ENCODE data around the gene TECPR1. TPM values are rescaled to one million over a fixed set of nuclear protein-coding genes. Genes with fewer than 3 reads are reported as not detected.

The TECPR1 gene
- total and polyA plus RNA-seq, 2 of the 4 experiments (the other 2 are of a cell fraction) = 11.5 to 14.7 TPM

GRCh38 chr7:98248156-98248555 is 3.9 kb downstream of the TECPR1 start:
- ATAC-seq (ENCODE audit: low read depth) (no peak), DNase-seq (no peak)
- H3K36me3 ChIP-seq (ENCODE audit: control insufficient read depth, insufficient read depth, low read length) = peaks cover 13% of the 10 kb centered on the region; the same call in 1 of the 2 replicates
- no peak overlapping the region for H3K14ac ChIP-seq (replicated peaks; ENCODE audit: low read depth, low read length)
- no peak overlapping the region for H4K91ac ChIP-seq (ENCODE audit: insufficient read depth, low read depth, low read length)
- H3K4ac ChIP-seq (ENCODE audit: low read depth, low read length) = no peak overlapping the region
- dilution Hi-C loops (cut with HindIII; ENCODE audit: low sequenced_read_pairs, unreplicated experiment) = no loop called here
- H4K8ac ChIP-seq (ENCODE audit: low read depth in 2 of 2, low read length in 2 of 2) = no peak overlapping the region
- no peak overlapping the region for H2BK120ac ChIP-seq (ENCODE audit: low read depth, low read length)
- no peak overlapping the region for H3K56ac ChIP-seq (ENCODE audit: extremely low read depth, insufficient read depth, low read length)
- no peak overlapping the region for H2BK15ac ChIP-seq (ENCODE audit: low read depth, low read length)
- no peak overlapping the region for H3K4me2 ChIP-seq (ENCODE audit: low read depth, low read length)
- no peak overlapping the region for H3K18ac ChIP-seq (ENCODE audit: low read depth, low read length)
- no peak overlapping the region for H2AFZ ChIP-seq (replicated peaks; ENCODE audit: low read length, poor library complexity)
- H2AK5ac ChIP-seq (ENCODE audit: low read depth, low read length) = no peak overlapping the region
- intact Hi-C loops (cut with micrococcal nuclease) = no loop called here
- TF ChIP-seq BHLHE40 (IDR thresholded peaks at IDR 0.05; ENCODE audit: low read depth, low read length) = no peak
- TF ChIP-seq ELK1 (IDR thresholded peaks at IDR 0.05; ENCODE audit: borderline replicate concordance, low read depth, low read length) = no peak
- no peak for TF ChIP-seq MXI1 (IDR thresholded peaks at IDR 0.05; ENCODE audit: borderline replicate concordance, low read depth, low read length)
- TF ChIP-seq CHD1 (IDR thresholded peaks at IDR 0.05; ENCODE audit: low read depth, low read length) = no peak
- no peak for TF ChIP-seq NFE2L2 (IDR thresholded peaks at IDR 0.05; ENCODE audit: low read depth, low read length)
- no peak for TF ChIP-seq CTCF (conservative IDR thresholded peaks at IDR 0.05; ENCODE audit: low read depth, low read length)
- no peak for TF ChIP-seq USF2 (IDR thresholded peaks at IDR 0.05; ENCODE audit: low read depth, low read length)
- TF ChIP-seq CEBPB (IDR thresholded peaks at IDR 0.05; ENCODE audit: low read depth, low read length) = no peak
- no peak for TF ChIP-seq RAD21 (IDR thresholded peaks at IDR 0.05; ENCODE audit: low read length)
- no peak for TF ChIP-seq SMC3 (IDR thresholded peaks at IDR 0.05; ENCODE audit: low read depth, low read length)
- TF ChIP-seq MAFK (IDR thresholded peaks at IDR 0.05; ENCODE audit: low read depth, low read length) = no peak
- no peak overlapping the region for H3K9ac ChIP-seq (ENCODE audit: low read depth, low read length)
- no TSS peak for BruUV-seq (replicated peaks)
- peaks cover 23 to 30% of the 10 kb centered on the region in 2 experiments for H3K79me1 ChIP-seq (ENCODE audit: low read depth in 1 of 2, low read length in 2 of 2)
- peaks cover 4% of the 10 kb centered on the region for H3K4me1 ChIP-seq (ENCODE audit: control insufficient read depth, insufficient read depth, low read length)
- no peak overlapping the region for H3K27ac ChIP-seq (ENCODE audit: insufficient read depth, low read length)
- H3K23ac ChIP-seq (ENCODE audit: low read depth, low read length) = no peak overlapping the region
- H2BK20ac ChIP-seq (ENCODE audit: low read depth, low read length) = no peak overlapping the region
- 96% methylated on average over 3 of the region's 12 CpGs; no CpG with 5 or more reads in 1 of the 2 experiments for WGBS, 2 experiments (ENCODE audit: extremely low coverage in 2 of 2, insufficient read length in 1 of 2)
- no peaks in the 10 kb centered on the region for H3K27me3 ChIP-seq (ENCODE audit: control insufficient read depth, insufficient read depth, low read length)
- no peaks in the 10 kb centered on the region for H4K20me1 ChIP-seq (ENCODE audit: insufficient read depth, low read length)
- H3K9me1 ChIP-seq (ENCODE audit: insufficient read depth, low read length) = peaks cover 2% of the 10 kb centered on the region; the same call in 1 of the 2 replicates
- POLR2A ChIA-PET (ENCODE audit: unreplicated experiment) = no interaction called here
- H3K4me3 ChIP-seq (ENCODE audit: insufficient read depth, low read depth, low read length) = no peak overlapping the region
- in situ Hi-C loops (cut with MboI; ENCODE audit: low sequenced_read_pairs) = no loop called here
- H2BK5ac ChIP-seq (ENCODE audit: low read depth, low read length, poor library complexity, severe bottlenecking) = no peak overlapping the region
- CTCF ChIA-PET = interaction anchor here (1.0 kb wide), 1 partner anchor 66 kb away, joined by 5 read pairs; no protein-coding TSS in a partner anchor
- H4K5ac ChIP-seq (ENCODE audit: low read depth, low read length) = no peak overlapping the region
- no peaks in the 10 kb centered on the region for H3K9me3 ChIP-seq (ENCODE audit: control insufficient read depth, insufficient read depth, low read length)
- no peak overlapping the region for H2AK9ac ChIP-seq (replicated peaks; ENCODE audit: low read depth, low read length, poor library complexity)

Measured in IMR-90 (cell line).